ENCODE measurements around the gene ERICH4. TPM values are rescaled to one million over a fixed set of nuclear protein-coding genes. Genes with fewer than 3 reads are reported as not detected.
A peak's percentile ranks its signal among the peaks of the same experiment; 100 is the strongest.

ERICH4 gene, protein sequence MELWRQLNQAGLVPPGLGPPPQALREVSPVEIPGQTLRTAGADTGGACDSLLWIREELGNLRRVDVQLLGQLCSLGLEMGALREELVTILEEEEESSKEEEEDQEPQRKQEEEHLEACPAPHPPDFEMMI
- not detected for total RNA-seq

- Mint-ChIP-seq H3K27ac (no peak within 1 kb of the TSS), H3K36me3 (peaks cover 3% of the 10 kb centered on the region), H3K9me3 (no peaks in the 10 kb centered on the region), H3K4me1 (ENCODE audit: low read depth) (peaks cover 11% of the 10 kb centered on the region), H3K4me3 (no peak within 1 kb of the TSS), H3K27me3 (peaks cover 7% of the 10 kb centered on the region)
- ChIA-PET POLR2A (no interaction called here), CTCF (interaction anchor here (6.4 kb wide), 1 partner anchor 127 kb away, joined by 33 read pairs; no protein-coding TSS in a partner anchor)
- no peak for DNase-seq
- intact Hi-C loops (cut with micrococcal nuclease) = no loop called here
Observed at GRCh38 chr19:41442473-41443355, at the start of gene ERICH4. TSS of gene ERICH4 (plus strand) at chr19:41443156. CDS start at chr19:41443170, 14 bp downstream.

DNA sequence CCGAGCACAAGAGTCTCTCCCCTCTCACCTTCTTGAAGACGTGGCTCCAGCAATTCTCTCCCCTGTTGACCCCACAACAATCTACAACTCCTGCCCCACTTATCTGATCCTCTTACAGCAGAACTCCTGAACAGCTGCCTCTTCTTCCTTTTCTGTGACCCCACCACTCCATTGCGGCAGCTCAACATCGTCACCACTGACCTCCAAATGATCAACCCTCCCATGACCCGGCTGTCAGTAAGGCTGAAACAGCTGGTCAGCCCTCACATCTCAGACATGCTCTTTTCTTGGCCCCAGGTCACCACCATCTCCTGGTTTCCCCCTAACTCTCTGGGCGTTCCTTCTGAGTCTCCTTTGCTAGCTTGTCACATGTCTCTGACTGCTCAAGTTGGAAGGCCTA, 47.6 kb upstream of the ERICH4 start:
- Mint-ChIP-seq H3K27ac (no peak overlapping the region), H3K27me3 (no peaks in the 10 kb centered on the region), H3K36me3 (peaks cover 7% of the 10 kb centered on the region), H3K4me1 (ENCODE audit: low read depth) (peaks cover 36% of the 10 kb centered on the region), H3K4me3 (no peak overlapping the region), H3K9me3 (no peaks in the 10 kb centered on the region)
- ChIA-PET POLR2A (interaction anchor here (1.2 kb wide), 1 partner anchor 9 kb away, joined by 5 read pairs; no protein-coding TSS in a partner anchor), CTCF (no interaction called here)
- intact Hi-C loops (cut with micrococcal nuclease) = no loop called here
- DNase-seq = no peak

- Mint-ChIP-seq H3K27ac (peak within 1 kb of the TSS; percentile 98), H3K4me1 (ENCODE audit: low read depth) (peaks cover 41% of the 10 kb centered on the region), H3K4me3 (peak within 1 kb of the TSS; percentile 96), H3K36me3 (peaks cover 4% of the 10 kb centered on the region), H3K9me3 (no peaks in the 10 kb centered on the region), H3K27me3 (no peaks in the 10 kb centered on the region)
- DNase-seq = peak; percentile 99
- CTCF ChIA-PET = interaction anchor here (0.8 kb wide), 1 partner anchor 32 kb away, joined by 3 read pairs; no protein-coding TSS in a partner anchor
- intact Hi-C loops (cut with micrococcal nuclease) = loop anchor here (1.0 to 2.0 kb wide), 5 partner anchors 33 to 681 kb away; partner anchors contain the start of genes B9D2, COQ8B, DMAC2 and TGFB1
- POLR2A ChIA-PET = no interaction called here
Observed at GRCh38 chr19:41397086-41398049, 45.6 kb upstream of the ERICH4 start, which contains the start of the genes BCKDHA and EXOSC5. TSS of gene BCKDHA (plus strand) at chr19:41397818. CDS start at chr19:41397828, 10 bp downstream. TSS of gene EXOSC5 (minus strand) at chr19:41397359. CDS start at chr19:41397328, 31 bp downstream.

DNA sequence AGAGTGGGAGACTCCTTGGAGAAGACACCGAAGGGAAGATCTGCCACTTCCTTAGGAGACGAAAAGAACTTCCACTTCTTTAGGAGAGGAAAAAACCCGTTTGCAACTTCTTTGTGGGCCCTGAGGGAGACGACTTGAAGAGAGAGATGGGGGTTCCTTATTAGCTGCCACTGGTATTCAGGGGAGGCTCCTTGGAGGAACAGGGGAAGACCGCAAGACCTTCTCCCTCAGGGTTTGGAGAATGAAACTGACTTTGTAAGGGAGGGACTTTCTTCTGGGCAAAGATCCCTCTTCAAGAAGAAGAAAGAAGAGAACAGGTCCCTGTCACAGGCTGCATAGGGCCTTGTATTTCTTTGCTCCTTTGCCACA, 44.9 kb upstream of the ERICH4 start:
- intact Hi-C loops (cut with micrococcal nuclease) = no loop called here
- no peaks in the 10 kb centered on the region for H3K9me3 Mint-ChIP-seq
- ChIA-PET POLR2A (interaction anchor here (0.6 kb wide), 1 partner anchor 210 kb away, joined by 3 read pairs; no protein-coding TSS in a partner anchor), CTCF (interaction anchor here (0.8 to 1.2 kb wide), 3 partner anchors 32 to 199 kb away, joined by 3 to 4 read pairs (median 3); partner anchors contain the start of gene DMAC2)
- DNase-seq = no peak
- H3K27me3 Mint-ChIP-seq = no peaks in the 10 kb centered on the region
- H3K4me3 Mint-ChIP-seq = peak overlapping the region; percentile 96
- H3K4me1 Mint-ChIP-seq (ENCODE audit: low read depth) = peaks cover 41% of the 10 kb centered on the region
- H3K27ac Mint-ChIP-seq = peak overlapping the region; percentile 98
- H3K36me3 Mint-ChIP-seq = peaks cover 4% of the 10 kb centered on the region

DNA sequence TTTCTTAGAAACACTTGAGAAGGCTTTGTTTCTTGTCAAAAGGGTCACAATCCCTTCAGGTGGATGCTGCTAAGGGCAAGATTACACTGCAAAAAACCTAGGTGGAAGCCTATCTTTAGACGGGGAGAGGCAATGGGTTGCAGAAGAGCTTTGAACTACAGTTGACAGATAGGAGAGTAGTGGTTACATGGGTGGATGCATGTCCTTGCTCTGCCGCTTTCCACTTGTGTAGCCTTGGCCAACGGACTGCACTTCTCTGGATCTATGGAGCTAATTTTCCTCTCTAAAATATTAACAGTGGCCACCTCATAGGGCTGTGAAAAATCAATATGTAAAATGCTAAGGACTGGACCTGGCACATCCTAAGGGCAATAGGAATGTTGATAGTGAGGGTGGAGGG, 44.4 kb upstream of the ERICH4 start:
- POLR2A ChIA-PET = interaction anchor here (0.6 kb wide), 2 partner anchors 42 to 211 kb away, joined by 3 to 4 read pairs; no protein-coding TSS in a partner anchor
- H3K4me3 Mint-ChIP-seq = peak overlapping the region; percentile 96

GRCh38 chr19:41399091-41399490, 43.9 kb upstream of the ERICH4 start:
- Mint-ChIP-seq H3K4me1 (ENCODE audit: low read depth) (peaks cover 41% of the 10 kb centered on the region), H3K36me3 (peaks cover 2% of the 10 kb centered on the region), H3K27ac (no peak overlapping the region), H3K4me3 (peak overlapping the region; percentile 96), H3K27me3 (no peaks in the 10 kb centered on the region), H3K9me3 (no peaks in the 10 kb centered on the region)
- ChIA-PET CTCF (interaction anchor here (0.5 to 1.2 kb wide), 3 partner anchors 41 to 710 kb away, joined by 3 to 4 read pairs (median 3); partner anchors contain the start of gene DMAC2), POLR2A (interaction anchor here (0.6 kb wide), 1 partner anchor 42 kb away, joined by 4 read pairs; no protein-coding TSS in a partner anchor)
- intact Hi-C loops (cut with micrococcal nuclease) = no loop called here
- no peak for DNase-seq

More for the DNA sequence above, 44.4 kb upstream of the ERICH4 start:
- intact Hi-C loops (cut with micrococcal nuclease) = no loop called here
- H3K36me3 Mint-ChIP-seq = peaks cover 4% of the 10 kb centered on the region
- CTCF ChIA-PET = interaction anchor here (0.8 to 1.2 kb wide), 3 partner anchors 33 to 199 kb away, joined by 3 to 4 read pairs (median 3); partner anchors contain the start of gene DMAC2
- H3K27ac Mint-ChIP-seq = no peak overlapping the region
- H3K4me1 Mint-ChIP-seq (ENCODE audit: low read depth) = peaks cover 41% of the 10 kb centered on the region
- H3K27me3 Mint-ChIP-seq = no peaks in the 10 kb centered on the region
- DNase-seq = no peak
- no peaks in the 10 kb centered on the region for H3K9me3 Mint-ChIP-seq

GRCh38 chr19:41399525-41399924, 43.4 kb upstream of the ERICH4 start:
- POLR2A ChIA-PET = no interaction called here

GRCh38 chr19:41401483-41401882, 41.5 kb upstream of the ERICH4 start:
- intact Hi-C loops (cut with micrococcal nuclease) = no loop called here
- ChIA-PET POLR2A (no interaction called here), CTCF (interaction anchor here (0.5 kb wide), 1 partner anchor 139 kb away, joined by 3 read pairs; no protein-coding TSS in a partner anchor)
- Mint-ChIP-seq H3K9me3 (no peaks in the 10 kb centered on the region), H3K4me1 (ENCODE audit: low read depth) (peaks cover 29% of the 10 kb centered on the region), H3K4me3 (no peak overlapping the region), H3K27me3 (no peaks in the 10 kb centered on the region), H3K27ac (no peak overlapping the region), H3K36me3 (no peaks in the 10 kb centered on the region)
- DNase-seq = no peak

More at GRCh38 chr19:41399525-41399924, 43.4 kb upstream of the ERICH4 start:
- Mint-ChIP-seq H3K27ac (no peak overlapping the region), H3K9me3 (no peaks in the 10 kb centered on the region), H3K4me3 (no peak overlapping the region), H3K36me3 (peaks cover 2% of the 10 kb centered on the region), H3K27me3 (no peaks in the 10 kb centered on the region), H3K4me1 (ENCODE audit: low read depth) (peaks cover 41% of the 10 kb centered on the region)
- intact Hi-C loops (cut with micrococcal nuclease) = no loop called here
- CTCF ChIA-PET = interaction anchor here (0.5 kb wide), 1 partner anchor 709 kb away, joined by 3 read pairs; no protein-coding TSS in a partner anchor
- no peak for DNase-seq

GRCh38 chr19:41402010-41402409, 40.9 kb upstream of the ERICH4 start:
- DNase-seq = no peak
- Mint-ChIP-seq H3K4me1 (ENCODE audit: low read depth) (peaks cover 27% of the 10 kb centered on the region), H3K36me3 (no peaks in the 10 kb centered on the region), H3K4me3 (no peak overlapping the region), H3K27me3 (no peaks in the 10 kb centered on the region), H3K9me3 (no peaks in the 10 kb centered on the region), H3K27ac (no peak overlapping the region)
- intact Hi-C loops (cut with micrococcal nuclease) = no loop called here
- CTCF ChIA-PET = interaction anchor here (1.2 kb wide), 1 partner anchor 162 kb away, joined by 4 read pairs; no protein-coding TSS in a partner anchor
- POLR2A ChIA-PET = no interaction called here

DNA sequence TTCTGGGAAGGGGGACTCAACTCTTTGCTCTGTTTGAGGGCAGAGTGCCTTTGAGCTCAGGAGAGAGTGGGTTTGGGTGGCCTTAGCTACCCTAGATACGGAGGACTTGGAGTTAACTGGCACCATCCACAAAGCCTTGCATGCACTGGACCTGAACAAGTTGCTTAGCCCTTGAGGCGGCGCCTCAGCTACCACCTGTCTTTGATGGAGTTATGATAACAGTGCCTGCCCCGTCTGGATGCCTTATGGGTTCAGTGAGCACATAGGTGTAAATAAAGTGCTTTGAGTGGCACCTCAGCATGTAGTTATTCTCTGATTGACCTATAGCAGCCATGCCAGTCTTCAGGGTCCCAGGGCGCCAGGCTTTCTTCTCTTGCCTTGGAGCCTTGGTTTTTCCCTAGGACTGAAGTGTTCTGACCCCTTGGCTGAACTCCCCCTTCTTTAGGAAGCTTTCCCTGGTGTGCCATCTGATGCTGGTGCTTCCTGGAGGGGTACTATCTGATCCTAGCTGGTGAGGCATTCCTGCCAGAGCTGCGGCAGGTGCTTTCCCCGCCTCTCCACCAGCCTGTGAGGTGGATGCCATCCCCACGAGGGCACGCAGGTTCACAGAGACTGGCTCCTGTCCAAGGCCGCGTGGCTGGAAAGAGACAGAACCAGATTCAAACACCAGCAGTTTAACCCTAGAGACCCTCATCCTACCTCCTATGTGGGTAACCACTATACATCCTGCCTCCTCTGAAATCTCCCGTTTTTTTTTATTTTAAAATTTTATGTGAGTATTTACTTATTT, 39.6 kb upstream of the ERICH4 start:
- H3K36me3 Mint-ChIP-seq = no peaks in the 10 kb centered on the region
- no peaks in the 10 kb centered on the region for H3K27me3 Mint-ChIP-seq
- no peak overlapping the region for H3K4me3 Mint-ChIP-seq
- POLR2A ChIA-PET = no interaction called here
- peaks cover 19% of the 10 kb centered on the region for H3K4me1 Mint-ChIP-seq (ENCODE audit: low read depth)
- CTCF ChIA-PET = interaction anchor here (0.6 to 1.2 kb wide), 2 partner anchors 160 to 169 kb away, joined by 3 to 4 read pairs; no protein-coding TSS in a partner anchor
- peak overlapping the region; percentile 42 for H3K27ac Mint-ChIP-seq
- intact Hi-C loops (cut with micrococcal nuclease) = no loop called here
- no peak for DNase-seq
- H3K9me3 Mint-ChIP-seq = no peaks in the 10 kb centered on the region
